ENCODE measurements around the gene ITPRID2. TPM values are rescaled to one million over a fixed set of nuclear protein-coding genes. Genes with fewer than 3 reads are reported as not detected.

Gene ITPRID2
- total RNA-seq, 2 donors from 2014 or later = 141 to 323 TPM

GRCh38 chr2:181934694-181935093, 43.2 kb downstream of the ITPRID2 start:
- Histone ChIP-seq H3K9ac (ENCODE audit: low read depth in 2 of 2, low read length in 2 of 2) (no peak overlapping the region), H3K27ac (no peak overlapping the region), H3K9me3 (no peaks in the 10 kb centered on the region), H3K36me3 (no peaks in the 10 kb centered on the region), H3K27me3 (no peaks in the 10 kb centered on the region), H3K4me3 (no peak overlapping the region), H3K4me1 (no peaks in the 10 kb centered on the region)
- intact Hi-C loops (cut with DNase I) = no loop called here
- no peak for DNase-seq
- no peak for TF ChIP-seq CTCF (IDR thresholded peaks at IDR 0.05)

DNA sequence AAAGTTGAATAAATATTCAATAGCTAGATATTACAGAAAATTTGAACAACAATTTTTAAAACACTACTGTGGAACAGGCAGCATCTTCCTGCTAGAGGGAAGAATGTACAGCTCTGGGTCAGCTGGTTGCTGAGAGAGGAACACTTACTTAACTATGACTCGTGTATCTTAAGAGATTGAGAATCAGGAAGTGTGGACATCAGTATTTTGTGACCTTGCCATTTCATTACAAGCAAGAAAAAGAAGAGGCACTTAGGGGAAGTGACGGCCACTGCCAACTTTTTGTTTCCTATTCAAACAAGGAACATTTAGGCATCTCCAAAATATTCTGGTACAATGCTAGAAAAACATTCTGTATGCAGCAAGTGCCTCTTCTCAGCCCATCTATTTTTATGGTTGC, 45.9 kb downstream of the ITPRID2 start:
- Histone ChIP-seq H3K27ac (no peak overlapping the region), H3K9me3 (no peaks in the 10 kb centered on the region), H3K27me3 (no peaks in the 10 kb centered on the region), H3K36me3 (no peaks in the 10 kb centered on the region), H3K9ac (ENCODE audit: low read depth in 2 of 2, low read length in 2 of 2) (no peak overlapping the region), H3K4me1 (no peaks in the 10 kb centered on the region), H3K4me3 (no peak overlapping the region)
- TF ChIP-seq CTCF (IDR thresholded peaks at IDR 0.05) = no peak
- intact Hi-C loops (cut with DNase I) = no loop called here
- no peak for DNase-seq

DNA sequence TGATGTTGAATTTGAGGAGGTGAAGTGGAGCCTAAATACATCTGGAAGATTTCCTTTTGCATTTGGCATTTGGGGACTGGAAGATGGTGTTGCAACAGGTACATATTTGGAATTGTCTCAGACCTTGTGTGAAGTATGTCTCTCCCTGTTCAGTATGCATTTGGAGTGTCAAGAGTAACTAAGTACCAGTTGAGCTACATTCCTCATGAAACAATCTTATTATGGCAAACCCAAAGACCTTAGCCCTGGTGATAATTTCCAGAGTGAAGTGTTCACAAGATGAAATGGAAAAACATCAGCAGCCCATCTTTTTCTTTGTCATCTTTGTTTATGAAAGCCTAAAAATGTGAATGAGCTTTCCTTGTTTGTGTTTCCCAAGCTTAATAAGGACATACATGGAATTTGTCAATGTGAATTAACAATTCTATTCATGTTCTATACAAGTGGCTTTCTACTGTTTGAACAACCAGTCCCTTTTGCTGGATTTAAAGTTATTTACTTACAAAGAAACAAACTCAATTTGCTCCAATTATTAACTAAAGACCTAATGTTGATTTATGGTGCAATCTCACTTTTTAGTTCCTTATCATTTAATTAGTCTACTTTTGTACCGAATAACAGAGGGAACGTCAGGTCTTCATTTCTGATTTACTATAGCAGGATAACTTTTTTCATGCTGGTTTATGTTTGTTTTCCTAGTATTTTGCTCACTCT, 52.0 kb downstream of the ITPRID2 start:
- no peaks in the 10 kb centered on the region for H3K36me3 ChIP-seq
- no peaks in the 10 kb centered on the region for H3K9me3 ChIP-seq
- no peaks in the 10 kb centered on the region for H3K27me3 ChIP-seq
- no peaks in the 10 kb centered on the region for H3K4me1 ChIP-seq
- H3K4me3 ChIP-seq = no peak overlapping the region
- H3K9ac ChIP-seq (ENCODE audit: low read depth in 2 of 2, low read length in 2 of 2) = no peak overlapping the region
- no peak for DNase-seq
- no peak for TF ChIP-seq CTCF (IDR thresholded peaks at IDR 0.05)
- no peak overlapping the region for H3K27ac ChIP-seq
- intact Hi-C loops (cut with DNase I) = no loop called here

DNA sequence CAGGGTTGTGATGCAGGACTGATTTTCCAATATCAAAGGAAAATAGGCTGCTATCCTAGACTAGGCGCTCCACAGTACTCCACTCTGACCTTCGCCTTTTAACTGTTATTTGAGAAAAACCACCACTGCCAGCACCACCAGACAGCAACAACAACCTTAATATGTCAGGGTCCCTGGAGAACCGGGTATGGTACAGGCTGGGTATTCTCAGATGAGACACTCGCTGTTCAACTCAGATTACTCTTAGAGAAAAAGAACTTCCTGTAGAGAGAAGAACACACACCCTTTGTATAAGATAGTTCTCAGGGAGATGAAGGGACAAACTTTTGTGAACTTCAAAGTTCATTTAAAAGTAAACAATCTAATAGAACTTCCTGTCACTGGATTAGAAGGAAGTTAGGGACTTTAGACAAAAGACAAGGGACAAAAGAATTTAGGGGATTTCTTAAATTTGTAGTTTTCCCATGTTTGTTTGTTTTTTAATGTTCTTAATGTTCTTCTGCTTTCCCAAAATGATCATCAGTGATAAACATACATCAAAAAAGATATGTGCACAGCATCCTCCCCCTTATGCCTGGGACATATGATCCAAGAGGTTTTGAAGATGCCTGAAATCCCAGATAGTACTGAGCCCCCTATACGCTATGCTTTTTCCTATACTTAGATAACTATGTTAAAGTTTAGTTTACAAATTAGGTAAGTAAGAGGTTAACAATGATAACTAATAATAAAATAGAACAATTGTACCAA, 52.8 kb downstream of the ITPRID2 start:
- no peak for DNase-seq
- no peak overlapping the region for H3K9ac ChIP-seq (ENCODE audit: low read depth in 2 of 2, low read length in 2 of 2)
- no peak overlapping the region for H3K4me3 ChIP-seq
- no peaks in the 10 kb centered on the region for H3K9me3 ChIP-seq
- H3K27me3 ChIP-seq = no peaks in the 10 kb centered on the region
- TF ChIP-seq CTCF (IDR thresholded peaks at IDR 0.05) = no peak
- no peaks in the 10 kb centered on the region for H3K36me3 ChIP-seq
- H3K27ac ChIP-seq = no peak overlapping the region
- intact Hi-C loops (cut with DNase I) = no loop called here
- no peaks in the 10 kb centered on the region for H3K4me1 ChIP-seq

GRCh38 chr2:181944914-181945291, 53.4 kb downstream of the ITPRID2 start:
- no peak for TF ChIP-seq CTCF (IDR thresholded peaks at IDR 0.05)
- no peaks in the 10 kb centered on the region for H3K36me3 ChIP-seq
- H3K27ac ChIP-seq = no peak overlapping the region
- no peaks in the 10 kb centered on the region for H3K27me3 ChIP-seq
- intact Hi-C loops (cut with DNase I) = no loop called here
- DNase-seq = no peak
- H3K9ac ChIP-seq (ENCODE audit: low read depth in 2 of 2, low read length in 2 of 2) = no peak overlapping the region
- no peaks in the 10 kb centered on the region for H3K4me1 ChIP-seq
- H3K4me3 ChIP-seq = no peak overlapping the region
- H3K9me3 ChIP-seq = no peaks in the 10 kb centered on the region
